Neuronal stem cell (in vitro differentiated cells): ENCODE results near the gene PPID.
"Not testable (repeated sequence)": the region's sequence is repeated elsewhere in the genome, so short reads cannot be mapped to it uniquely, and the experiment has no call there.

Source experiments
- DNase-seq: peaks from one replicate; pipeline ENCODE4 v3.0.0-alpha.2; 2013; ENCODE audit warnings: low spot score
- H2AFZ ChIP-seq: one replicate; pipeline ENCODE4 v1.6.1; 2013; ENCODE audit warnings: mild to moderate bottlenecking, low read length, inconsistent platforms
- H2AK5ac ChIP-seq: 2 replicates; pipeline ENCODE4 v1.6.1; 2013; ENCODE audit warnings: low read depth, mild to moderate bottlenecking, inconsistent platforms, low read length, moderate library complexity, mixed read lengths
- H2BK120ac ChIP-seq: 2 replicates; pipeline ENCODE4 v1.6.1; 2013; ENCODE audit warnings: low read depth, mild to moderate bottlenecking, inconsistent platforms, low read length, moderate library complexity, mixed read lengths
- H2BK12ac ChIP-seq: one replicate; pipeline ENCODE4 v1.6.1; 2013; ENCODE audit warnings: low read length, inconsistent platforms
- H2BK15ac ChIP-seq: 2 replicates; pipeline ENCODE4 v1.6.1; 2013; ENCODE audit warnings: mild to moderate bottlenecking, low read length, inconsistent platforms, mixed read lengths
- H2BK5ac ChIP-seq: one replicate; pipeline ENCODE4 v1.6.1; 2013; ENCODE audit warnings: inconsistent platforms, mild to moderate bottlenecking, low read length, moderate library complexity
- H3K14ac ChIP-seq: one replicate; pipeline ENCODE4 v1.6.1; 2013; ENCODE audit warnings: low read length, inconsistent platforms
- H3K18ac ChIP-seq: 2 replicates; pipeline ENCODE4 v1.6.1; 2013; ENCODE audit warnings: low read length, inconsistent platforms
- H3K23ac ChIP-seq: 2 replicates; pipeline ENCODE4 v1.6.1; 2013; ENCODE audit warnings: low read depth, mild to moderate bottlenecking, mixed read lengths, low read length, inconsistent platforms; ENCODE audit not compliant: poor library complexity
- H3K27ac ChIP-seq: replicated peaks from 3 replicates; pipeline ENCODE4 v1.5.1; 2013; ENCODE audit warnings: low read length, inconsistent platforms
- H3K27me3 ChIP-seq, 3 experiments: 2 replicates each; pipeline ENCODE4 v1.6.1; 2013; ENCODE audit warnings: low read length in 3 of 3, mild to moderate bottlenecking in 2 of 3, inconsistent platforms in 1 of 3, low read depth in 1 of 3, mixed read lengths in 1 of 3, moderate library complexity in 1 of 3; ENCODE audit not compliant: control insufficient read depth in 3 of 3, insufficient read depth in 3 of 3
- H3K36me3 ChIP-seq, 2 donors: replicated peaks in 1 of 2; 2 replicates each; pipeline ENCODE4 v1.6.1; 2013; ENCODE audit warnings: low read length in 2 of 2; ENCODE audit not compliant: control insufficient read depth in 2 of 2, insufficient read depth in 2 of 2
- H3K4ac ChIP-seq: 2 replicates; pipeline ENCODE4 v1.6.1; 2013; ENCODE audit warnings: inconsistent platforms, mild to moderate bottlenecking, low read length, moderate library complexity
- H3K4me1 ChIP-seq, 2 donors: 1 replicate in 1 of 2; 2 replicates in 1 of 2; pipeline ENCODE4 v1.6.1; 2013; ENCODE audit warnings: low read length in 2 of 2, low read depth in 1 of 2; ENCODE audit not compliant: control insufficient read depth in 2 of 2, insufficient read depth in 1 of 2
- H3K4me2 ChIP-seq: one replicate; pipeline ENCODE4 v1.6.1; 2013; ENCODE audit warnings: mild to moderate bottlenecking, low read length, inconsistent platforms; ENCODE audit not compliant: insufficient read depth, poor library complexity, severe bottlenecking
- H3K4me3 ChIP-seq, 2 donors: 2 replicates each; pipeline ENCODE4 v1.5.1; 2013; ENCODE audit warnings: low read length in 2 of 2, mild to moderate bottlenecking in 2 of 2, inconsistent platforms in 1 of 2, moderate library complexity in 1 of 2
- H3K79me1 ChIP-seq: one replicate; pipeline ENCODE4 v1.6.1; 2013; ENCODE audit warnings: low read depth, mild to moderate bottlenecking, inconsistent platforms, low read length, moderate library complexity
- H3K9ac ChIP-seq: one replicate; pipeline ENCODE4 v1.6.1; 2013; ENCODE audit warnings: mild to moderate bottlenecking, low read depth, low read length, inconsistent platforms; ENCODE audit not compliant: poor library complexity
- H3K9me3 ChIP-seq, 2 donors: replicated peaks in 1 of 2; 2 replicates each; pipeline versions ENCODE3 to v1.6.1; 2013; ENCODE audit warnings: low read length in 2 of 2, mild to moderate bottlenecking in 2 of 2, inconsistent platforms in 1 of 2, low read depth in 1 of 2, mixed read lengths in 1 of 2, moderate library complexity in 1 of 2; ENCODE audit not compliant: control insufficient read depth in 2 of 2, insufficient read depth in 1 of 2
- H4K8ac ChIP-seq: one replicate; pipeline ENCODE4 v1.6.1; 2013; ENCODE audit warnings: low read depth, mild to moderate bottlenecking, inconsistent platforms, low read length, moderate library complexity
- H4K91ac ChIP-seq: one replicate; pipeline ENCODE4 v1.6.1; 2013; ENCODE audit warnings: low read length, low read depth, mild to moderate bottlenecking, inconsistent platforms; ENCODE audit not compliant: poor library complexity
- WGBS, 2 donors: extraction: QIAGEN DNeasy Blood & Tissue Kit; methylation state at CpG; one replicate each; pipeline ENCODE4 v1.1.7; 2013; ENCODE audit warnings: missing lambda C conversion rate in 2 of 2, mixed read lengths in 1 of 2; ENCODE audit not compliant: insufficient read length in 2 of 2, insufficient replicate concordance in 1 of 2; ENCODE audit errors: extremely low coverage in 2 of 2; 5-methylcytosine and 5-hydroxymethylcytosine counted together

The PPID gene

GRCh38 chr4:158750379-158750778, 27.2 kb upstream of the PPID start:
- Histone ChIP-seq H3K4me1 (no peaks in the 10 kb centered on the region), H3K4me2 (no peak overlapping the region), H2BK12ac (no peak overlapping the region), H3K9me3 (no peaks in the 10 kb centered on the region), H3K14ac (no peak overlapping the region), H3K4ac (no peak overlapping the region), H2AFZ (no peak overlapping the region), H3K4me3 (no peak overlapping the region), H3K9ac (no peak overlapping the region), H2BK15ac (no peak overlapping the region), H2BK120ac (no peak overlapping the region), H3K27me3 (no peaks in the 10 kb centered on the region), H4K8ac (no peak overlapping the region), H4K91ac (no peak overlapping the region), H2BK5ac (no peak overlapping the region), H3K18ac (no peak overlapping the region), H3K27ac (no peak overlapping the region), H3K23ac (no peak overlapping the region), H3K79me1 (no peaks in the 10 kb centered on the region), H2AK5ac (no peak overlapping the region), H3K36me3 (no peaks in the 10 kb centered on the region)
- no peak for DNase-seq
- WGBS, 2 donors, result no CpG with 5 or more reads among the region's 3 CpGs

- not testable (repeated sequence) for H3K27ac ChIP-seq, H2BK5ac ChIP-seq, H3K23ac ChIP-seq, H3K4ac ChIP-seq, H4K91ac ChIP-seq, H3K36me3 ChIP-seq, H3K9me3 ChIP-seq, H3K4me2 ChIP-seq, H3K14ac ChIP-seq, H3K4me3 ChIP-seq, H2AFZ ChIP-seq, H3K27me3 ChIP-seq, H4K8ac ChIP-seq, H3K9ac ChIP-seq, H2BK15ac ChIP-seq, H3K79me1 ChIP-seq, DNase-seq, H2AK5ac ChIP-seq, H3K4me1 ChIP-seq, H2BK120ac ChIP-seq, H2BK12ac ChIP-seq, H3K18ac ChIP-seq
- WGBS, 2 donors, result no CpG with 5 or more reads among the region's 31 CpGs
Observed at GRCh38 chr4:158746537-158746936, 23.3 kb upstream of the PPID start.

GRCh38 chr4:158741326-158742021, 18.3 kb upstream of the PPID start:
- H2BK120ac ChIP-seq, result no peak overlapping the region
- no peak overlapping the region for H2AK5ac ChIP-seq
- H3K14ac ChIP-seq, result no peak overlapping the region
- peaks cover 0 to 2% of the 10 kb centered on the region in 2 donors for H3K4me1 ChIP-seq
- no CpG with 5 or more reads among the region's 3 CpGs for WGBS, 2 donors
- no peaks in the 10 kb centered on the region for H3K36me3 ChIP-seq
- no peak for DNase-seq
- no peak overlapping the region for H3K27ac ChIP-seq
- no peaks in the 10 kb centered on the region for H3K9me3 ChIP-seq
- no peak overlapping the region for H3K4ac ChIP-seq
- no peak overlapping the region for H2BK15ac ChIP-seq
- H3K79me1 ChIP-seq, result no peaks in the 10 kb centered on the region
- peaks cover 0 to 8% (median 2%) of the 10 kb centered on the region in 3 experiments for H3K27me3 ChIP-seq
- no peak overlapping the region for H3K18ac ChIP-seq
- no peak overlapping the region for H2AFZ ChIP-seq
- H2BK12ac ChIP-seq, result no peak overlapping the region
- H2BK5ac ChIP-seq, result no peak overlapping the region
- no peak overlapping the region for H3K23ac ChIP-seq
- no peak overlapping the region for H4K91ac ChIP-seq
- no peak overlapping the region for H3K4me3 ChIP-seq
- no peak overlapping the region for H3K9ac ChIP-seq
- no peak overlapping the region for H4K8ac ChIP-seq
- no peak overlapping the region for H3K4me2 ChIP-seq

DNA sequence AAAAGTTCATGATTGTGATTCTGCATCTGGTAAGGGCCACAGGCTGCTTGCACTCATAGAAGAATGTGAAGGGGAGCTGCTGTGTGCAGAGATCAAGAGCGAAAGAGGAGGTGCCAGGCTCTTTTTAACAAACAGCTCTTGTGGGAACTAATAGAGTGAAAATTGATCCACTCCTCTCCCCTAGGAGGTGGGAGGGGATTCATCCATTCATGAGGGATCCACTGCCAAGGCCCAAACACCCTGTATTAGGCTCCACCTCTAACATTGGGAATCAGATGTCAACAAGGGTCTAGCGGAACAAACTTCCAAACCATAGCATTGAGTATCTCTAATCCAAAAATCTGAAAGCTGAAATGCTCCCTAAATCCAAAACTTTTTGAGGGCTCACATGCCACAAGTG, 16.4 kb upstream of the PPID start:
- Histone ChIP-seq H3K79me1 (no peaks in the 10 kb centered on the region), H3K9ac (no peak overlapping the region), H3K9me3 (no peaks in the 10 kb centered on the region), H3K4me2 (no peak overlapping the region), H3K4me3 (no peak overlapping the region), H2BK12ac (no peak overlapping the region), H4K91ac (no peak overlapping the region), H2AK5ac (no peak overlapping the region), H2AFZ (no peak overlapping the region), H3K23ac (no peak overlapping the region), H3K4me1 (peaks cover 0 to 2% of the 10 kb centered on the region in 2 donors), H3K36me3 (no peaks in the 10 kb centered on the region), H3K14ac (no peak overlapping the region), H2BK120ac (no peak overlapping the region), H2BK15ac (no peak overlapping the region), H2BK5ac (no peak overlapping the region), H3K4ac (no peak overlapping the region), H3K27me3 (peaks cover 0 to 8% (median 2%) of the 10 kb centered on the region in 3 experiments), H3K27ac (no peak overlapping the region), H4K8ac (no peak overlapping the region), H3K18ac (no peak overlapping the region)
- WGBS, 2 donors, result no CpG with 5 or more reads among the region's 2 CpGs
- no peak for DNase-seq
